GM21515 (cell line): ENCODE data around the gene RHOBTB3.
A peak's percentile ranks its signal among the peaks of the same experiment; 100 is the strongest.
"Not testable (repeated sequence)": the region's sequence is repeated elsewhere in the genome, so short reads cannot be mapped to it uniquely, and the experiment has no call there.

Source experiments
- ATAC-seq: cut with Tn5 transposase; IDR thresholded peaks from one replicate; pipeline ENCODE4 v1.9.1; 2021; ENCODE audit not compliant: unreplicated experiment

The RHOBTB3 gene

GRCh38 chr5:95730730-95731570 lies at the start of gene RHOBTB3:
Gene RHOBTB3 (plus strand): TSS chr5:95731336. CDS start chr5:95731683, 347 bp downstream.
- ATAC-seq = peak; percentile 43

DNA sequence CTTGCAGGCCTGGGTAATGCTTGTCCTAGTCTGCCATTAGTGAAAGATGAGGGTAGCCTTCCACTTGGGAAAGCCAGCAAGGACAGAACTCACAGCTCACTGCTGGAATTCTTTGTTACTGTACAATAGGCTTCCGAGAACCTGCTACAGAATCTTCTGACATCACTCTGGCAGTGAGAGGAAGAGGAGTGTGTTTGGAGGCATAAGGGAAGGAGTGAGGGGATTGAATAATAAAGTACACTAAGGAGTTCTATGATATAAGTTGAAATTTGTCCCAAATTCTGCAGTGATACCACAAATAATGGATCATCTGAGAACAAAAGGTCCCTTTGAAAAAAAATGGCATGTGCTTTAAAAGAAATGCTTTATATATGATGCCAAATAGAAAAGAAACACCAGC lies 48.2 kb upstream of the RHOBTB3 start, which contains the start of gene SPATA9:
TSS of gene SPATA9 (minus strand) at position 101 of the 400 bp plus-strand sequence. CDS start 137 bp downstream, outside the sequence.
- no peak for ATAC-seq

- no peak for ATAC-seq
These were observed 46.8 kb upstream of the RHOBTB3 start for GRCh38 chr5:95684361-95684760.

GRCh38 chr5:95686651-95687050 lies 44.5 kb upstream of the RHOBTB3 start:
- no peak for ATAC-seq

DNA sequence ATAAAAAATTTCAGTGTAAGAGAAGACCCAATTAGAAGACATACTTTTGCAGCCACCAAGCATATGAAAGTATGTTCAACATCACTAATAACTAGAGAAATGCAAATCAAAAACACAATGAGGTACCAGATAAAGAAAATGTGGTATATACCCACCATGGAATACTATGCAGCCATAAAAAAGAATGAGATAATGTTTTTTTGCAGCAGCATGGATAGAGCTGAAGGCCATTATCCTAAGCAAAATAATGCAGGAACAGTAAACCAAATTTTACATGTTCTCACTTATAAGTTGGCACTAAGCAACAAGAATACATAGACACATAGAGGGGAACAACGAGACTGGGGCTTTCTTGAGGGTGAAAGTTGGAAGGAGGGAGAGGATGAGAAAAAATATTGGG lies 41.5 kb upstream of the RHOBTB3 start:
- ATAC-seq = no peak

GRCh38 chr5:95690333-95690732 lies 40.8 kb upstream of the RHOBTB3 start:
- no peak for ATAC-seq

- ATAC-seq = no peak
These were observed 33.1 kb upstream of the RHOBTB3 start for GRCh38 chr5:95697781-95698681.

GRCh38 chr5:95699337-95699736 lies 31.8 kb upstream of the RHOBTB3 start:
- no peak for ATAC-seq

DNA sequence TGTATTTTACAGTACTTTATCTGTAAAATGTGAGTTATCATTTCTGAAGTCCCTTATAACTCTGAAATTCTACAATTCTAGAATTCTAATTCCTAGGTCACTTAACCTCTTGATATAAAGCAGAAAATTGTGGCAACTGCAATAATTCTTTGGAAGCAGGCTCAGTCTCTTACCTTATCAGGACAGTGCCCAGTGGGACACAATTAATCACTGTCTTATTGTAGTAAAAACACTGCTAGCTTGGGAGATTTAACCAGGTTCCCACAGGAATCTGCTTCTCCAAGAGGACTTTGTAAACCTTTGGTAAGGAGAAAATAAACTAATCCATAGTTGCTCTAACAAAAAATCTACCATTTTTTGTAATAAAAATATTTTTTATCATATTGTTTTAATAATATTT lies 30.1 kb upstream of the RHOBTB3 start:
- ATAC-seq = no peak

GRCh38 chr5:95704150-95704549 lies 27.0 kb upstream of the RHOBTB3 start:
- ATAC-seq = no peak

DNA sequence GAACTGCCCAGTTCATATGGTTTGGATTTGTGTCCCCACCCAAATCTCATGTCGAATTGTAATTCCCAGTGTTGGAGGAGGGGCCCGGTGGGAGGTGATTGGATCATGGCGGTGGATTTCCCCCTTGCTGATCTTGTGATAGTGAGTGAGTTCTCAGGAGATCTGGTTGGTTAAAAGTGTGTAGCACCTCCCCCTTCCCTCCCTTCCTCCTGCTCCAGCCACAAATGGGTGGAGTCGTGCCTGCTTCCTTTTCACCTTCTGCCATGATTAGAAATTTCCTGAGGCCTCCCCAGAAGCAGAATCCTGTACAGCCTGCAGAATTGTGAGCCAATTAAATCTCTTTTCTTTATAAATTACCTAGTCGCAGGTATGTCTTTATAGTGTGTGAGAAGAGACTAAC lies 24.9 kb upstream of the RHOBTB3 start:
- ATAC-seq = not testable (repeated sequence)

GRCh38 chr5:95707055-95707454 lies 24.1 kb upstream of the RHOBTB3 start:
- ATAC-seq = no peak

GRCh38 chr5:95707534-95708188 lies 23.5 kb upstream of the RHOBTB3 start:
- not testable (repeated sequence) for ATAC-seq

- ATAC-seq = no peak
These were observed 22.3 kb upstream of the RHOBTB3 start for GRCh38 chr5:95708876-95709275.

DNA sequence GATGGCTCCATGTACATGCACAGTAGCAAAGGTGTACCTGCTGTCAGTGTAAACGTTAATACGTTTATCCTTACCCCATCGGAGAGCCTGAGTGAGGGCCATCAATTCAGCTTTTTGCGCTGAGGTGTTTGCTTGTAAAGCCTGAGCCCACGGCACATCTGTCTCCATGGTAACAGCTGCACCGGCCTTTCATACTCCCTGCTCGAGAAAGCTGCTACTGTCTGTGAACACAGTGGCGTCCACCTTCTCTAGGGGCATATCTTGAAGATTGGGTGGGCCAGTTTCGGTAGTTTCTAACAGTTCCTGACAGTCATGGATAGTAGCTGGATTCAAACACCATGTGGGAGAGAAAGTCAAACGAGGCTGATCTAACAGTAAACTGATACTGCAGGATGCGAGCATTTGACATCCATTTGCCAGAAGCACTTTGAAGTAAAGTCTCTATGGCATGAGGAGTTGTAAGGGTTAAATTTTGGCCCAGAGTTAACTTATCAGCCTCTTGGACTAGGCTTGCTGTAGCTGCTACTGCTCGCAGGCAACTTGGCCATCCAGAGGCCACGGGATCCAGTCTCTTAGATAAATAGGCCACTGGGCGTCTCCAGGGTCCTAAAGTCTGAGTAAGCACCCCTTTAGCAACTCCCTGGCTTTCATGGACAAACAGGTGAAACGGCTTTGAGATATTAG lies 21.0 kb upstream of the RHOBTB3 start:
- no peak for ATAC-seq

DNA sequence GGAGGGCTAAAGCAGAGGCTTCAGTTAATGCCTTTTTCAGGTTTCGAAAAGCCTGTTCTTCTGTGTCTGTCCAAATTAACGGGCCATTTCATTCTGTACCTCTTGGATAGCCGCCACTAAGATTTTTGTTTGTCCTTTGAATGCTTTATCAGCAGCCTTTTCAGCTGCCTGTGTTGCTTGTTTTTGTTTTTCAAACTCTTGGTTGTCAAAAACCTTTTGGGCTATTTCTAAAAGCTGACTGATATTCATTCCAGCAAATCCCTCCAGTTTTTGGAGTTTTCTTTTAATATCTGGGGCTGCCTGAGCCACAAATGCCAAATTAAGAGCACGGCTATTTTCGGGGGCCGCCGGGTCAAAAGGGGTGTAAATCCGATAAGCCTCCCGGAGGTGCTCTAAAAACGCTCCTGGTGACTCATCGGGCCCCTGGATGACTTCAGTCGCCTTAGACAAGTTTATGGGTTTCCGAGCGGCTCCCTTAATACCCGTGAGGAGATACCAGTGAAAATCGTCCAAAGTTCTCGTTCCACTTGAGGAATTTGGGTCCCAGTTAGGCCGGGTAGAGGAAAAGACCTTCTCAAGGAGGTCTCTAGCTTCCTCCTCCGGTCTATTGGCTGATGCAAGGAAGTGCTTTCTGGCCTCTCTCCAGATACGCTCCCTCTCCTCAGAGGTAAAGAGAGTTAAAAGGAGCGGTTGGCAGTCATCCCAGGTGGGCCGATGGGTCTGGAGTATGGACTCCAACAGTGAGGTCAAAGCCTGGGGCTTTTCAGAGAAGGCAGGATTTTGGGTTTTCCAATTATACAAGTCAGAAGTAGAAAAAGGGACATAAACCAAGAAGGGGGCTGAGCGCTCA lies 20.3 kb upstream of the RHOBTB3 start:
- not testable (repeated sequence) for ATAC-seq

DNA sequence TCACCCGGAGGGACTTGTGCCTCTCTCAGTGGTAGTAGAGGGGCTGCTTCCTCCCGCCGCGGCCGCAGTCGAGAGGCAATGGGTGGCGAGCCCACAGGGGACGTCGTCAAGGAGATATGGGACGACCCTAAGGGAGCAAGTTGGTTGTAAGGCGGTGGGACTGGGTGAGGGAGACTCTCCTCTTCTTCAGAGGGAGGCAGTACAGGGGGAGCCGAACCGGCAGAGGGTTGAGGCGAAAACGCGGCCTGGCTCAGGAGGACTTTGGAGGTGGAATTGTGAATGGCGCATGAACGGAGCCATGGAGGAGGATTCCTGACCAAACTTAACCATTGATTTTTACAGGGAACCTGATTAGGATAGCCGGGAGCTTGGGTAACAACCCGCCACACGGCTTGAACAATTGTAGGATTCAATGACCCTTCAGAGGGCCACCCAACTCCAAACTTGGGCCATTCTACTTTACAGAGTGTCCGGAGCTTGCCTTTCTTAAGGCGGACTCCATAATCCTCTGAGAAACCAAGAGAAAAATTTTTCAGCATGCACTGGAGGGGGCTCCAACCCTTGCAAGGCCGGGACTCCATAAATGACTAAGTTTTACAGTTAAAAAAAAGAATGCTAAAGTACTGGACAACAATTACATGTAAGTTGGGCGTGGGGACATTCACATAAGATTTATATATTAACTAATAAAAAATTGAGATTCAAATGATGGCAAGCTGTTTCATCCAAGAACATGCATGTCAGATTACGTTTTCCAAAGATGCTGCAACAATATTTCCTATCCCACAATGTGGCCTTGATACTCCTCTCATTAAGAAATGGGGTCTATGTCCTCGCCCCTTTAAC lies 19.4 kb upstream of the RHOBTB3 start:
- ATAC-seq = no peak

DNA sequence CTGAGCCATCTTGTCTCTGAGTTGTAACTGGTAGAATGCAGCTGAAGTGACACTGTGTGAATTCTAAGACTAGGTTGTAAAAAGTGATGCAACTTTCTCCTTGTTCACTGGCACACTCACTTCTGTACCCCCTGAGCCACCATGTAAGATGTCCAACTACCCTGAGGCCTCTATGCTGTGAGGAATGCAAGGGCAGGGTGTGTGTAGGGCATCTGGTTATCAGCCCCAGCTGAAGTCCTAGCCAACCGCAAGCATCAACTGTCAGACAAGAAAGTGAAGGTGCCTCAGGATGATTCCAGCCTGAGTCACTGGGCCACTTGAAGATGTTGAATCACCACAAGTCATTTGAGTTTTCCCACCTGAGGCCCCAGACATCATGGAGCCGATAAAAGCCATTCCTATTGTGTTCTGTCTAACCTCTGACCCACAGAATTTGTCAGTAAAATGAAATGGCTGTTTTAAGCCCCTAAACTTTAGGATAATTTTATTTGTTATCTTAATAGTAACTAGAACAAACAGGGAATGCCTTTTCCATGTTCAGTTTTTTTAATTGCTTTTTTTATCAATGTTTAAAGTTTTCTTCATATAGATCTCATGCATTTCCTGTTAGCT lies 18.7 kb upstream of the RHOBTB3 start:
- no peak for ATAC-seq
